Stimulated activated CD4-positive, alpha-beta T cell treated with anti-CD3 and anti-CD28 coated beads, TNF-alpha, amount 100 ng/mL, for 24 hours (primary cell): ENCODE measurements around the gene ARG2.
"Not testable (repeated sequence)": the region's sequence is repeated elsewhere in the genome, so short reads cannot be mapped to it uniquely, and the experiment has no call there.

Experiments
- DNase-seq, 3 experiments: peaks; one replicate each; pipeline ENCODE4 v3.0.0-alpha.2; 2020; ENCODE audit warnings: low read depth in 3 of 3

Gene ARG2

GRCh38 chr14:67584978-67585377 is 34.7 kb upstream of the ARG2 start:
- no peak for DNase-seq

GRCh38 chr14:67586369-67586768 is 33.4 kb upstream of the ARG2 start:
- DNase-seq = no peak

GRCh38 chr14:67589204-67589770 is 30.4 kb upstream of the ARG2 start:
- no peak for DNase-seq

GRCh38 chr14:67593650-67594049 is 26.1 kb upstream of the ARG2 start:
- not testable (repeated sequence) for DNase-seq

- DNase-seq = no peak
These were observed 24.3 kb upstream of the ARG2 start for GRCh38 chr14:67595392-67595791.

- DNase-seq = peak; percentile 87 to 94 (median 89)
These were observed 19.8 kb upstream of the ARG2 start, which contains the start of gene PIGH for GRCh38 chr14:67599698-67600561. TSS of gene PIGH (minus strand) at chr14:67600268. CDS start at chr14:67600203, 65 bp downstream.

GRCh38 chr14:67600562-67600974 is 19.2 kb upstream of the ARG2 start:
- DNase-seq = not testable (repeated sequence)

- no peak for DNase-seq
These were observed 17.6 kb upstream of the ARG2 start for GRCh38 chr14:67602076-67602475.

- no peak for DNase-seq
These were observed 16.6 kb upstream of the ARG2 start for GRCh38 chr14:67602995-67603545.

GRCh38 chr14:67607646-67608045 is 12.1 kb upstream of the ARG2 start:
- DNase-seq = no peak

- no peak for DNase-seq
These were observed 9.9 kb upstream of the ARG2 start for GRCh38 chr14:67609642-67610310.

GRCh38 chr14:67610491-67610890 is 9.2 kb upstream of the ARG2 start:
- no peak for DNase-seq

GRCh38 chr14:67618617-67619063 is 1.1 kb upstream of the ARG2 start:
- DNase-seq = no peak

GRCh38 chr14:67620217-67620785 is 581 bp downstream of the ARG2 start:
- DNase-seq = no peak

- DNase-seq = no peak
These were observed 3.0 kb downstream of the ARG2 start for GRCh38 chr14:67622675-67623074.

- DNase-seq = no peak
These were observed 3.4 kb downstream of the ARG2 start for GRCh38 chr14:67623114-67623513.

- not testable (repeated sequence) for DNase-seq
These were observed 6.4 kb downstream of the ARG2 start for GRCh38 chr14:67626131-67626530.

- no peak for DNase-seq
These were observed 7.8 kb downstream of the ARG2 start for GRCh38 chr14:67627519-67627918.

GRCh38 chr14:67630186-67630585 is 10.5 kb downstream of the ARG2 start:
- DNase-seq = no peak

- DNase-seq = no peak
These were observed 11.2 kb downstream of the ARG2 start for GRCh38 chr14:67630938-67631337.

GRCh38 chr14:67633451-67634147 is 13.9 kb downstream of the ARG2 start:
- no peak for DNase-seq
